ENCODE data around the gene HDGF. TPM values are rescaled to one million over a fixed set of nuclear protein-coding genes. Genes with fewer than 3 reads are reported as not detected.

HDGF gene
- total RNA-seq, 1 donor from 2014 or later = 176 TPM

GRCh38 chr1:156721535-156721934 is 29.9 kb downstream of the HDGF start:
- Mint-ChIP-seq H3K27ac (peak overlapping the region; percentile 64), H3K9me3 (no peaks in the 10 kb centered on the region), H3K27me3 (ENCODE audit: low read depth) (no peaks in the 10 kb centered on the region), H3K4me1 (peaks cover 7% of the 10 kb centered on the region), H3K36me3 (peaks cover 28% of the 10 kb centered on the region), H3K4me3 (no peak overlapping the region)
- TF ChIP-seq, protein P1, sequence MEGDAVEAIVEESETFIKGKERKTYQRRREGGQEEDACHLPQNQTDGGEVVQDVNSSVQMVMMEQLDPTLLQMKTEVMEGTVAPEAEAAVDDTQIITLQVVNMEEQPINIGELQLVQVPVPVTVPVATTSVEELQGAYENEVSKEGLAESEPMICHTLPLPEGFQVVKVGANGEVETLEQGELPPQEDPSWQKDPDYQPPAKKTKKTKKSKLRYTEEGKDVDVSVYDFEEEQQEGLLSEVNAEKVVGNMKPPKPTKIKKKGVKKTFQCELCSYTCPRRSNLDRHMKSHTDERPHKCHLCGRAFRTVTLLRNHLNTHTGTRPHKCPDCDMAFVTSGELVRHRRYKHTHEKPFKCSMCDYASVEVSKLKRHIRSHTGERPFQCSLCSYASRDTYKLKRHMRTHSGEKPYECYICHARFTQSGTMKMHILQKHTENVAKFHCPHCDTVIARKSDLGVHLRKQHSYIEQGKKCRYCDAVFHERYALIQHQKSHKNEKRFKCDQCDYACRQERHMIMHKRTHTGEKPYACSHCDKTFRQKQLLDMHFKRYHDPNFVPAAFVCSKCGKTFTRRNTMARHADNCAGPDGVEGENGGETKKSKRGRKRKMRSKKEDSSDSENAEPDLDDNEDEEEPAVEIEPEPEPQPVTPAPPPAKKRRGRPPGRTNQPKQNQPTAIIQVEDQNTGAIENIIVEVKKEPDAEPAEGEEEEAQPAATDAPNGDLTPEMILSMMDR (IDR thresholded peaks at IDR 0.05; ENCODE audit: unreplicated experiment) = no peak
- DNase-seq (ENCODE audit: low spot score in 2 of 2, unreplicated experiment in 2 of 2) = no peak

GRCh38 chr1:156721131-156721530 is 30.3 kb downstream of the HDGF start:
- DNase-seq (ENCODE audit: low spot score in 2 of 2, unreplicated experiment in 2 of 2) = no peak
- TF ChIP-seq, protein P1 (IDR thresholded peaks at IDR 0.05; ENCODE audit: unreplicated experiment) = no peak
- H3K9me3 Mint-ChIP-seq = no peaks in the 10 kb centered on the region
- peaks cover 7% of the 10 kb centered on the region for H3K4me1 Mint-ChIP-seq
- H3K4me3 Mint-ChIP-seq = no peak overlapping the region
- no peaks in the 10 kb centered on the region for H3K27me3 Mint-ChIP-seq (ENCODE audit: low read depth)
- H3K36me3 Mint-ChIP-seq = peaks cover 28% of the 10 kb centered on the region
- peak overlapping the region; percentile 64 for H3K27ac Mint-ChIP-seq

GRCh38 chr1:156717351-156717750 is 34.1 kb downstream of the HDGF start:
- peaks cover 22% of the 10 kb centered on the region for H3K36me3 Mint-ChIP-seq
- no peak overlapping the region for H3K4me3 Mint-ChIP-seq
- peaks cover 18% of the 10 kb centered on the region for H3K4me1 Mint-ChIP-seq
- H3K27ac Mint-ChIP-seq = no peak overlapping the region
- DNase-seq (ENCODE audit: low spot score in 2 of 2, unreplicated experiment in 2 of 2) = no peak
- TF ChIP-seq, protein P1 (IDR thresholded peaks at IDR 0.05; ENCODE audit: unreplicated experiment) = no peak
- no peaks in the 10 kb centered on the region for H3K9me3 Mint-ChIP-seq
- no peaks in the 10 kb centered on the region for H3K27me3 Mint-ChIP-seq (ENCODE audit: low read depth)

DNA sequence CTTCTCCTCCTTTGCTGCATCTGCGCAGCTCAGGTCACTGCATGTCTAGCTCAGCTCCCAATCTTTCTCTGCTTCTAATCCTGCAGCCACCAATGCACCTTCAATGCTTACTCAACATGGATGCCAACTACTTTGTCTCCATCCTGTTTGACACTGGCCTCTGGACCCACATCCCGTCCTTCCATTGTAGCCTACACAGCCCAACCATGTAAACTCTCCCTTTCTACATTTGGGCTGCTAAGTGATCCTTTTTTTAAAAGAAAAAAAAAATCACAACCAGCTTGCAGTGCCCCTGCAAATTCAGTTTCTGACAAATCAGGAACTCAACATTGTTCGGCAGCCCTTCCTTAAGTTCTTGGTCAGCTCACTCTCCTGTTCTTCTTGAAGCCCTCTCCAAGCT is 36.6 kb downstream of the HDGF start:
- Mint-ChIP-seq H3K27ac (peak overlapping the region; percentile 41), H3K27me3 (ENCODE audit: low read depth) (no peaks in the 10 kb centered on the region), H3K4me3 (no peak overlapping the region), H3K9me3 (no peaks in the 10 kb centered on the region), H3K36me3 (peaks cover 15% of the 10 kb centered on the region), H3K4me1 (peaks cover 41% of the 10 kb centered on the region)
- no peak for DNase-seq (ENCODE audit: low spot score in 2 of 2, unreplicated experiment in 2 of 2)
- TF ChIP-seq, protein P1 (IDR thresholded peaks at IDR 0.05; ENCODE audit: unreplicated experiment) = no peak

GRCh38 chr1:156712626-156713025 is 38.8 kb downstream of the HDGF start:
- no peak for DNase-seq (ENCODE audit: low spot score in 2 of 2, unreplicated experiment in 2 of 2)
- H3K4me3 Mint-ChIP-seq = no peak overlapping the region
- H3K4me1 Mint-ChIP-seq = peaks cover 63% of the 10 kb centered on the region

More at GRCh38 chr1:156712626-156713025, 38.8 kb downstream of the HDGF start:
- H3K9me3 Mint-ChIP-seq = no peaks in the 10 kb centered on the region
- H3K27ac Mint-ChIP-seq = peak overlapping the region; percentile 96
- no peaks in the 10 kb centered on the region for H3K27me3 Mint-ChIP-seq (ENCODE audit: low read depth)
- H3K36me3 Mint-ChIP-seq = peaks cover 15% of the 10 kb centered on the region
- TF ChIP-seq, protein P1 (IDR thresholded peaks at IDR 0.05; ENCODE audit: unreplicated experiment) = no peak
